HepG2 (cell line): Measurements from ENCODE around the gene ARSB. TPM values are rescaled to one million over a fixed set of nuclear protein-coding genes. Genes with fewer than 3 reads are reported as not detected.

Source experiments
- ATF1 ChIP-seq: IDR thresholded peaks from 2 replicates; pipeline ENCODE4 v1.6.1; 2016; ENCODE audit warnings: mild to moderate bottlenecking, control low read depth
- EP300 ChIP-seq, 3 experiments: sonication (generic) in 1 of 3; formaldehyde crosslinking in 1 of 3; IDR thresholded peaks; 2 replicates each; pipeline versions ENCODE4 v1.5.1 to v1.6.1; 2011 to 2020; ENCODE audit warnings: low read depth in 2 of 3, low read length in 2 of 3, borderline replicate concordance in 1 of 3, improper control_type of control experiment in 1 of 3, mild to moderate bottlenecking in 1 of 3, missing genetic modification reagents in 1 of 3, moderate library complexity in 1 of 3
- ETV6 ChIP-seq: sonication (generic); formaldehyde crosslinking; conservative IDR thresholded peaks from 2 replicates; pipeline ENCODE4 v1.4.0; 2020; ENCODE audit warnings: missing genetic modification reagents
- HES4 ChIP-seq: sonication (generic); formaldehyde crosslinking; IDR thresholded peaks from 2 replicates; pipeline ENCODE4 v1.9.0; 2021; ENCODE audit warnings: mild to moderate bottlenecking, missing genetic modification reagents, borderline replicate concordance
- IKZF4 ChIP-seq: sonication (generic); formaldehyde crosslinking; IDR thresholded peaks from 2 replicates; pipeline ENCODE4 v1.5.1; 2020; ENCODE audit warnings: borderline replicate concordance, mild to moderate bottlenecking, low read depth, missing genetic modification reagents; ENCODE audit errors: not compliant biosample characterization
- KDM4B ChIP-seq: sonication (generic); formaldehyde crosslinking; IDR thresholded peaks from 2 replicates; pipeline ENCODE4 v1.4.0; 2020; ENCODE audit warnings: missing genetic modification reagents
- NBN ChIP-seq: fragments of 450-650 bp; conservative IDR thresholded peaks from 2 replicates; pipeline ENCODE4 v1.6.1; 2017
- NR2F1 ChIP-seq, 2 experiments: fragments of 450-650 bp in 1 of 2; formaldehyde crosslinking in 1 of 2; IDR thresholded peaks; 2 replicates each; pipeline versions ENCODE4 v1.5.0 to v1.6.1; 2016 to 2020; ENCODE audit warnings: mild to moderate bottlenecking in 1 of 2, missing compliant biosample characterization in 1 of 2, missing genetic modification reagents in 1 of 2, moderate library complexity in 1 of 2
- PAWR ChIP-seq: sonication (generic); formaldehyde crosslinking; IDR thresholded peaks from 2 replicates; pipeline ENCODE4 v1.4.0; 2020; ENCODE audit warnings: missing genetic modification reagents, mild to moderate bottlenecking, borderline replicate concordance
- PHF5A ChIP-seq: IDR thresholded peaks from one replicate; pipeline ENCODE4 v1.6.1; 2018; ENCODE audit warnings: low read depth, missing genetic modification reagents; ENCODE audit not compliant: unreplicated experiment
- POGZ ChIP-seq: sonication (generic); formaldehyde crosslinking; IDR thresholded peaks from 2 replicates; pipeline ENCODE4 v1.4.0; 2020; ENCODE audit warnings: mild to moderate bottlenecking, missing genetic modification reagents
- TCF7 ChIP-seq: sonication (generic); IDR thresholded peaks from 2 replicates; pipeline ENCODE4 v1.6.1; 2016; ENCODE audit warnings: antibody characterized with exemption, low read depth
- U2AF2 ChIP-seq: fragments of 200-400 bp; formaldehyde crosslinking; IDR thresholded peaks from 2 replicates; pipeline ENCODE4 v1.6.1; 2017; ENCODE audit warnings: low read depth, mild to moderate bottlenecking, low read length
- ZNF260 ChIP-seq: sonication (generic); formaldehyde crosslinking; IDR thresholded peaks from 2 replicates; pipeline ENCODE4 v1.4.0; 2020; ENCODE audit warnings: missing genetic modification reagents, low read depth, mild to moderate bottlenecking, borderline replicate concordance
- ZNF296 ChIP-seq: sonication (generic); formaldehyde crosslinking; conservative IDR thresholded peaks from 2 replicates; pipeline ENCODE4 v1.5.0; 2020; ENCODE audit warnings: mild to moderate bottlenecking, missing genetic modification reagents
- ZNF431 ChIP-seq: sonication (generic); formaldehyde crosslinking; IDR thresholded peaks from 2 replicates; pipeline ENCODE4 v1.9.0; 2022; ENCODE audit warnings: missing genetic modification reagents, low read depth, mild to moderate bottlenecking, borderline replicate concordance
- ZNF543 ChIP-seq: sonication (generic); formaldehyde crosslinking; IDR thresholded peaks from 2 replicates; pipeline ENCODE4 v1.4.0; 2020; ENCODE audit warnings: mild to moderate bottlenecking, missing genetic modification reagents
- ZNF720 ChIP-seq: sonication (generic); formaldehyde crosslinking; IDR thresholded peaks from 2 replicates; pipeline ENCODE4 v1.4.0; 2020; ENCODE audit warnings: missing genetic modification reagents
- ZSCAN12 ChIP-seq: sonication (generic); formaldehyde crosslinking; IDR thresholded peaks from 2 replicates; pipeline ENCODE4 v1.9.0; 2021; ENCODE audit warnings: mild to moderate bottlenecking, missing genetic modification reagents
- polyA plus RNA-seq, 8 experiments: library from polyadenylated mRNA; depleted of rRNA in 3 of 8; stranded (reverse) in 7 of 8; unstranded in 1 of 8; fragments of >200 nt; fragmentation: Illumina TruSeq in 4 of 8; extraction: Trizol in 4 of 8; gene quantifications; 2 replicates each; pipeline versions ENCODE4 v1.2.1 to v1.2.3, GENCODE V29; 2011 to 2016; ENCODE audit warnings: low read depth in 4 of 8, missing spikeins in 1 of 8, mixed read lengths in 1 of 8; ENCODE audit not compliant: insufficient read depth in 1 of 8
- total RNA-seq, 5 experiments: library from RNA; depleted of rRNA; stranded (reverse); fragments of >200 nt; fragmentation: Illumina TruSeq; extraction: Trizol; gene quantifications; 2 replicates each; pipeline ENCODE4 v1.2.3, GENCODE V29; 2016; ENCODE audit warnings: low read depth in 1 of 5
- TF ChIP-seq, protein P1 (sequence below): sonication (generic); formaldehyde crosslinking; IDR thresholded peaks from 2 replicates; pipeline ENCODE4 v1.5.1; 2020; ENCODE audit warnings: missing genetic modification reagents, mild to moderate bottlenecking, borderline replicate concordance
- TF ChIP-seq, protein P2 (sequence below): sonication (generic); formaldehyde crosslinking; IDR thresholded peaks from 2 replicates; pipeline ENCODE4 v1.8.0; 2022; ENCODE audit warnings: missing genetic modification reagents, low read depth, mild to moderate bottlenecking, borderline replicate concordance
- TF ChIP-seq, protein P3 (sequence below): sonication (generic); formaldehyde crosslinking; IDR thresholded peaks from 2 replicates; pipeline ENCODE4 v1.8.0; 2022; ENCODE audit warnings: mild to moderate bottlenecking, missing genetic modification reagents; ENCODE audit not compliant: insufficient replicate concordance

The ARSB gene
- total and polyA plus RNA-seq, 2 of the 13 experiments (the other 11 are each of a cell fraction or from before 2014, with no cell fraction given) = 52.6 to 66.4 TPM

DNA sequence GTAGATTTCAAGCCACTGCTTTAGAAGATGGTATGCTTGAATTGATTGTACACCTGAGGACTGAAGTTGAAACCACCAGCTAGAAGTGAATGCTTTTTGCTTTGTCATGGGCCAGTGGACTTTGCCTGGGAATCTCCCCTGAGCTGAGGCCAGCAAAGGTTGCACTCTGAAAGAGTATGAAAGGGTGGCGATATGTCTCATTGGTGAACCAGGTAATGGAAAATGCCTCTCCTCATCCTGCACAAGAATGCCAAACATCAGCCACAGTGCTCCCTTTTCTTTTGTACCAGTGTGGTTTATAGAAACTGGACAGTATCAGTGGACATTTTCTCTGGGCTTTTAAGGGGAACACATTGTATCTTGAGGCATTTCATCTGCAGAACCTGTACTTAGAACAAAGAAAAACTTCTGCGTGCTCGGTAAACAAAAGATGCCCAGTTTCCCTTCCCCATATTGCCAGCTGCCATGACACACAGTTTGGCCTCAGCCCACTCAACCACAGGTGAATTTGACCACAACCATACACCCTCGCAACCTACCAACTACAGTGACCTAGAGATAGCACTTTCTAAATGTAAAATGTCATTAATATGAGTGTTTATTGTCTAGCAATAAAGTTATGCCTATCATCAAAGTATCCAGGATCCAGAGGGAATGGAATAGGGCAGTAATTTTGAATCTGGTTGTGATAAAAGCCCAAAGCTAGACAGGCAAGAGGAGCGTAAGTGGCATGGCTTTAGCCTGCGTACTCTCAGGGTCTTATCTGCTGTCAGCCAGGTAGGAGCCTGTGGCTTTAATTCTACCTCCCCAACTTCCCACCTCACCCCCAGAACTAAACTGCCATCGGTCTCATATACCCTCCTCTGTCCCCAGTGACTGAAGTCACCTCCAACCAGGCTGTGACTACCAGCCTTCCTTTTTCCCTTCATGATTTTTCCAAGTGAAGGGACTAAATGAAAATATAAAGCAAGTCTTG lies 257.0 kb downstream of the ARSB start (continued):
- TF ChIP-seq ZNF543 (CRISPR knock-in tag) (no peak), TCF7 (no peak), PHF5A (CRISPR knock-in tag) (peak; percentile 35), ZNF296 (CRISPR knock-in tag) (no peak), ZSCAN12 (CRISPR knock-in tag) (no peak), IKZF4 (no peak), POGZ (CRISPR knock-in tag) (peak; percentile 84), PAWR (CRISPR knock-in tag) (no peak), ZNF720 (no peak), KDM4B (CRISPR knock-in tag) (0 out of 2 replicates have a peak, but pooled peaks have one; percentile 36), U2AF2 (no peak), ETV6 (no peak), ZNF431 (CRISPR knock-in tag) (0 out of 2 replicates have a peak, but pooled peaks have one; percentile 44), ZNF260 (no peak), EP300 (IDR thresholded peaks at IDR 0.05; ENCODE audit: low read depth in 2 of 2, low read length in 2 of 2) (peak; percentile 42 to 92; a peak in 3 of 4 replicates), EP300 (CRISPR knock-in tag; IDR thresholded peaks at IDR 0.05; ENCODE audit: borderline replicate concordance) (peak; percentile 89), ATF1 (peak; percentile 40; the same call in 1 of the 2 replicates), NR2F1 (CRISPR knock-in tag; IDR thresholded peaks at IDR 0.05) (0 out of 4 replicates have a peak, but pooled peaks of 1 of the 2 experiments have one; percentile 14), HES4 (CRISPR knock-in tag) (no peak), NBN (no peak)
- TF ChIP-seq, protein P1, sequence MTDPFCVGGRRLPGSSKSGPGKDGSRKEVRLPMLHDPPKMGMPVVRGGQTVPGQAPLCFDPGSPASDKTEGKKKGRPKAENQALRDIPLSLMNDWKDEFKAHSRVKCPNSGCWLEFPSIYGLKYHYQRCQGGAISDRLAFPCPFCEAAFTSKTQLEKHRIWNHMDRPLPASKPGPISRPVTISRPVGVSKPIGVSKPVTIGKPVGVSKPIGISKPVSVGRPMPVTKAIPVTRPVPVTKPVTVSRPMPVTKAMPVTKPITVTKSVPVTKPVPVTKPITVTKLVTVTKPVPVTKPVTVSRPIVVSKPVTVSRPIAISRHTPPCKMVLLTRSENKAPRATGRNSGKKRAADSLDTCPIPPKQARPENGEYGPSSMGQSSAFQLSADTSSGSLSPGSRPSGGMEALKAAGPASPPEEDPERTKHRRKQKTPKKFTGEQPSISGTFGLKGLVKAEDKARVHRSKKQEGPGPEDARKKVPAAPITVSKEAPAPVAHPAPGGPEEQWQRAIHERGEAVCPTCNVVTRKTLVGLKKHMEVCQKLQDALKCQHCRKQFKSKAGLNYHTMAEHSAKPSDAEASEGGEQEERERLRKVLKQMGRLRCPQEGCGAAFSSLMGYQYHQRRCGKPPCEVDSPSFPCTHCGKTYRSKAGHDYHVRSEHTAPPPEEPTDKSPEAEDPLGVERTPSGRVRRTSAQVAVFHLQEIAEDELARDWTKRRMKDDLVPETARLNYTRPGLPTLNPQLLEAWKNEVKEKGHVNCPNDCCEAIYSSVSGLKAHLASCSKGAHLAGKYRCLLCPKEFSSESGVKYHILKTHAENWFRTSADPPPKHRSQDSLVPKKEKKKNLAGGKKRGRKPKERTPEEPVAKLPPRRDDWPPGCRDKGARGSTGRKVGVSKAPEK = no peak
- TF ChIP-seq, protein P2, sequence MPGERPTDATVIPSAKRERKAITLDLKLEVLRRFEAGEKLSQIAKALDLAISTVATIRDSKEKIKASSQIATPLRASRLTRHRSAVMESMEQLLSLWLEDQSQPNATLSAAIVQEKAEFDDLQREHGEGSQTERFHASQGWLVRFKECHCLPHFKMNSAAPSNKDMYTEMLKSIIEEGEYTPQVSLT = no peak
- TF ChIP-seq, protein P3, sequence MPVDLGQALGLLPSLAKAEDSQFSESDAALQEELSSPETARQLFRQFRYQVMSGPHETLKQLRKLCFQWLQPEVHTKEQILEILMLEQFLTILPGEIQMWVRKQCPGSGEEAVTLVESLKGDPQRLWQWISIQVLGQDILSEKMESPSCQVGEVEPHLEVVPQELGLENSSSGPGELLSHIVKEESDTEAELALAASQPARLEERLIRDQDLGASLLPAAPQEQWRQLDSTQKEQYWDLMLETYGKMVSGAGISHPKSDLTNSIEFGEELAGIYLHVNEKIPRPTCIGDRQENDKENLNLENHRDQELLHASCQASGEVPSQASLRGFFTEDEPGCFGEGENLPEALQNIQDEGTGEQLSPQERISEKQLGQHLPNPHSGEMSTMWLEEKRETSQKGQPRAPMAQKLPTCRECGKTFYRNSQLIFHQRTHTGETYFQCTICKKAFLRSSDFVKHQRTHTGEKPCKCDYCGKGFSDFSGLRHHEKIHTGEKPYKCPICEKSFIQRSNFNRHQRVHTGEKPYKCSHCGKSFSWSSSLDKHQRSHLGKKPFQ (CRISPR knock-in tag) = no peak
